Activated CD8-positive, alpha-beta memory T cell treated with anti-CD3 and anti-CD28 coated beads for 1 hour (primary cell): Measurements from ENCODE around the gene COX8A.
A peak's percentile ranks its signal among the peaks of the same experiment; 100 is the strongest.
"Not testable (repeated sequence)": the region's sequence is repeated elsewhere in the genome, so short reads cannot be mapped to it uniquely, and the experiment has no call there.

Experiments used
- DNase-seq, 2 donors: peaks; one replicate each; pipeline ENCODE4 v3.0.0-alpha.2; 2020; ENCODE audit warnings: low read depth in 1 of 2; ENCODE audit errors: extremely low read depth in 1 of 2

COX8A gene, protein sequence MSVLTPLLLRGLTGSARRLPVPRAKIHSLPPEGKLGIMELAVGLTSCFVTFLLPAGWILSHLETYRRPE

GRCh38 chr11:63974259-63975143, at the start of gene COX8A:
Gene COX8A, plus strand, starts transcription at chr11:63974620. Its CDS starts 61 bp downstream, at chr11:63974681.
- peak; percentile 83 to 86 for DNase-seq

DNA sequence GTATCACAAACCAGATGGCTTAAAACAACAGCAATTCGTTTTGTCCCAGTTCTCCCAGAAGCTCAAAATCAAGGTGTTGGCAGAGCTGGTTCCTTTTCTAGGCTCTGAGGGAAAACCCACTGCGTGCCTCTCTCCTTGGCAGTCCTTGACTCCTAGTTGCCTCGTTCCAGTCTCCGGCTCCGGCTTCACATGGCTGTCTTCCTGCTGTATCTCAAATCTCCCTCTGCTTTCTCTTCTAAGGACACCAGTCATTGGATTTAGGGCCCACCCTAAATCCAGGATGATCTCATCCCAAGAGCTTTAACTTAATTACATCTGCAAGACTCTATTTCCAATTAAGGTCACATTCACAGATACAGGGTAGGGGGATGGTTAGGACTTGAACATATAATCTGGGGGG, 44.8 kb upstream of the COX8A start:
- DNase-seq, result no peak

GRCh38 chr11:63931045-63931444, 43.4 kb upstream of the COX8A start:
- DNase-seq, result no peak

GRCh38 chr11:63931876-63932275, 42.5 kb upstream of the COX8A start:
- DNase-seq, result no peak

DNA sequence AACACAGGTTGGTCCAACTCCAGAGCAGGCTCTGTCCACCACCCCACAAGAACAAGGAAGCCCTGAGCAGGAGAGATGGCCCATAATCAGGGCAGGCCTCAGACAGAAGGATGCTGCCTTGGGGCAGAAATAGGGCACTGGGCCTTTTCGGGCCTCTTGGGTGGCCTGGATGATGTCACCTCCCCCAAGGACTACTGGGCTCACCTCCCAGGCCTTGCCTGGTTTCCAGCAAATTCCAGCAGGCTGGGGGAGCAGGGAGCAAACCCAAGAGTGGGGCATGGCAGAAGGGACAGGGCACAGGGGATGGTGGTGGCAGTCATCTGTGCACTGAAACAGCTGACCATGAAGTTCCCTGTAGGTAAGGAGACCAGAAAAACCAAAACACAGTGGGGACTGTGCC, 41.0 kb upstream of the COX8A start:
- no peak for DNase-seq

GRCh38 chr11:63937713-63938478, 36.5 kb upstream of the COX8A start:
- DNase-seq, result no peak

DNA sequence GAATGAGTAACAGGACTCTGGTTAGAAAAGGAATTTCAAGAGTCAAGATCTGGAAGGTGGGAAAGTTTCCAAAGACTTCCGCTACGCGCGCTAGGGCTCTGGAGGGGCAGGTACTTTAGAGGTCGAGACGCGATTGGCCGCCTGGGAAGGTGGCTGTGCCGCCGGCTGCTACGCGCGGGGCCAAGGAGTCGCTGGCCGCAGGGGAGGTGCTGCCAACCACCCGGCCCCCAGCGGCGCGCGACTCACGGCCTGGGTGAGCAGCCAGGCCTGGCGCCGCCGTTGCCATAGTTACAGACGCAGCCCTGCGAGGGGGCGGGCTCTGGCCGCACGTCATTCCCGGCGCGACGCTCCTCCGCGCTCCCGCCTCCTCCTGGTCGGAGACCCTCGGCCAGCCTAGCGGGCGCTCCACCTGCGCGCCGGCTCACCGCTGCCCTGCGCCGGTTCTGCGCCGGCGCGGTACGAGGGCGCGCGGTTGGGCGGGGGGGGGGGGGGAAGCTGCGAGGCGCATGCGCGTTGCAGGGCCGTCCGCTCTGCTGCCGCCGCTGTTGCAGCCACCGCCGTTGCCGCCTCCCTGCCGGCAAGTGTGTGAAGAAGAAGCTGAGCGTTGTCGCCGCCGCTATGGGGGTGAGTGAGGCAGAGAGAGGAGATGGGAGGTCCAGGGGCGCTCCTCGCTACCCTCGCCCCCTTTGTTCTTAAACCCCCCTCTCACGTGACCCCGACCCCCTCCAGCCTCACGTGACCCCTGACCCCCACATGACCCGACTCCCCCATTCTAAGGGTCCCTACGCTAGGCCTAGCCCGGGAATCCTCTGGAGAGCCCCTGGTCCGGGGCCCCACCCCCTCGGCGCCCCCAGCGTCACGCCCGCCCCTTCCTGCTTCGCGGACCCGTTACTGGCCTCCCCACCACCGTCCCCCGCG, 35.7 kb upstream of the COX8A start, which contains the start of gene NAA40:
Gene NAA40, plus strand, starts transcription at position 524 of the 918 bp plus-strand sequence. Its CDS starts 95 bp downstream, at position 619.
- peak; percentile 87 for DNase-seq

GRCh38 chr11:63939397-63939891, 35.0 kb upstream of the COX8A start:
- no peak for DNase-seq

- no peak for DNase-seq
These were observed 33.6 kb upstream of the COX8A start for GRCh38 chr11:63940786-63941185.

- no peak for DNase-seq
These were observed 32.5 kb upstream of the COX8A start for GRCh38 chr11:63941901-63942300.

GRCh38 chr11:63942803-63943202, 31.6 kb upstream of the COX8A start:
- no peak for DNase-seq

DNA sequence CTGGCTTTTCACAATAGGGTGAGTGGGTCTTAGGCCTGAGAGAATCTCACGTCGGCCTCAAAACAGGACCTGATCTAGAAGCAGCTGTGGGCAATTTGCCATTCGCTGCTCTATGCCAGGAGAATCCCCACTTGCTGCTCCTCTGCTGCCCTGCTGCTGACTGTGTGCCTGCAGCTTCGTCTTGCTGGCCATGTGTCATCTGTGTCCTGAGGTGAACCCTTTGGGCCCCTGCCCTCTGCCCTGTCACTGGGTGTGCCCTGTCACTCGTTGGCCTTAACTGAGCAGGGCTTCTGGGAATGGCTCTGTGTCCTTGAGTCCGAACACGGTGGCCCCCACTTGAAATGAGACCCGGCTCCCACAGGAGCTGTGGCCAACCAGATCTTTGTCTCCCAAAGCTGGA, 29.4 kb upstream of the COX8A start:
- DNase-seq, result no peak

DNA sequence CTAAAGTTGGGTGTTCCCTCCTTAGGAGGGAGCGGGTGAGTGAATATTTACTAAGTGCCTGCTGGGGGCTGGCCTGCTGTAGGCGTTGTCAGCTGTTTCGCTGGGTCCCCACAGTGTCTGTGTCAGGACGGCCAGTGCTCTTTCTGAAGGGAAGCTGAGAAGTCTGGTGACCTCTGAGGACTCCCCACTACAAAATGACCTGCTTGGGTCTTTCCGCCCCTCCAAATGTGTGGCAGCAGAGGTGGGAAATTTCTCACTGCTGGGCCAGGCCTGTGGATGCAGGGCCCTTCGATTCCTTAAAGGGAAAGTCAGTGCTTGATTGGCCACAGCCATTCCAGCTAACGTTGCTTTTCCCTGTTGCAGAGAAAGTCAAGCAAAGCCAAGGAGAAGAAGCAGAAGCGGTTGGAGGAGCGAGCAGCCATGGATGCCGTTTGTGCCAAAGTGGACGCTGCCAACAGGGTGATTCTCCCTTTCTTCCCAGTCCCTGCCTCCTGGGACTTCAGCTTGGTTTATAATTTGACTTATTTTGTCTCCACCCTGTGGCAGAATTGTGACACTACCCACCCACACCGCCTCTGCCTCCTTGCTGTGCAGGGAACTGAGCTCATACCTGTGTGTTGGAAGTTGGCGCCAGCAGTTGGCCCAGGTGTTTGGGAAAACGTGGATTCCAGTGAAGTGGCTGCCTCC, 28.8 kb upstream of the COX8A start:
- no peak for DNase-seq

DNA sequence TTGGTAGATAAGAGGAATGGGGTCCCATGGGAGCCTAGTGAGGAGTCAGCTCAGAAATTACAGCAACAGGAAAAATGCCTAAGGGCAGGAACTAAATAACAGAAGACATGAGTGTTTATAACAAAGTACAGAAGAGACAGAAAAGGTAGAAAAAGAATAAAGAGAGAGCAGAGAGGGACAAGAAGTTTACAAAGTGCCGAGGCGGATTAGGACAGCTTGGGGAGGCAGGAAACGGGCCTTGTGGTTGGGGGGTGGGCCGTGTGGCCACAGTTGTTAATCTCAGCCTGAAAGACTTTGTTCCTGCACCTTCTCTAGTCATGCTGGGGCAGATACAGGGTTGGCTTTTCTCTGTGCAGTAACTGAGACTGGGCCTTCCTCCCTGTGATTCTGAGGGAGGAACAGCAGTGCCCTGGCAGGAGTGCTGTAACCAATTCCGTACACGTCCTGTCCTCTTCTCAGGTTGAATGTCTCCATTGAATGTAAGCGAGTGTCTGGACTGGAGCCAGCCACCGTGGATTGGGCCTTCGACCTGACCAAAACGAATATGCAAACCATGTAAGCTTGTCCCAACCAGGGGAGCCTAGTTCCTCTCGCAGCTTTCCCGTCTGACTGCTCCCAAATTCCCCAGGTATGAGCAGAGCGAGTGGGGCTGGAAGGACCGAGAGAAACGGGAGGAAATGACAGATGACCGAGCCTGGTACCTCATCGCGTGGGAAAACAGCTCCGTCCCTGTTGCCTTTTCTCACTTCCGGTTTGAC, 22.5 kb upstream of the COX8A start:
- DNase-seq, result no peak

DNA sequence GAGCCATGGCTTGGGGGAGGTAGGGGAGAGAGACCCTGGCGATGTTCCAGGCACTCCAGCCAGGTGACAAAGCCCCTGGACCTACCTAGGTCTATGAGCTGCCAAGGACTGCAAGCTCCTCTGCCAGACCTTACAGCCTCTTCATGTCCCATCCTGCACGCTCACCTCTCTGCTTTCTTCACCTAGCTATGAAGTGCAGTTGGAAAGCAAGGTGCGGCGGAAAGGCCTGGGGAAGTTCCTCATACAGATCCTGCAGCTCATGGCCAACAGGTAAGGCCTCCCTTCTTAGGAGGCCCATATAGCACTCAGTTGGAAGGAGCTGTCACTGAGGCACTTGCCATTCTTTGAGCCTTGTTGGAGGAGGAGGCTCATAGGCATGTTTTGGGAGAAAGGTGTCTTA, 21.9 kb upstream of the COX8A start:
- DNase-seq, result no peak

GRCh38 chr11:63958008-63958407, 16.4 kb upstream of the COX8A start:
- DNase-seq, result no peak

GRCh38 chr11:63961608-63962412, 12.6 kb upstream of the COX8A start:
- no peak for DNase-seq

- not testable (repeated sequence) for DNase-seq
These were observed 10.5 kb upstream of the COX8A start for GRCh38 chr11:63963895-63964294.
